Tongue (tissue), 2 donors: ENCODE data around the gene STAC2. TPM values are rescaled to one million over a fixed set of nuclear protein-coding genes. Genes with fewer than 3 reads are reported as not detected.

ENCODE experiments used
- DNase-seq: peaks from one replicate; pipeline ENCODE4 v3.0.0-alpha.2; 2015
- total RNA-seq: library from RNA; depleted of rRNA; stranded (reverse); fragments of >200 nt; gene quantifications from one replicate; pipeline ENCODE4 v1.2.3, GENCODE V29; 2014

STAC2 gene
- total RNA-seq, 1 donor from 2014 or later = 0.41 TPM

DNA sequence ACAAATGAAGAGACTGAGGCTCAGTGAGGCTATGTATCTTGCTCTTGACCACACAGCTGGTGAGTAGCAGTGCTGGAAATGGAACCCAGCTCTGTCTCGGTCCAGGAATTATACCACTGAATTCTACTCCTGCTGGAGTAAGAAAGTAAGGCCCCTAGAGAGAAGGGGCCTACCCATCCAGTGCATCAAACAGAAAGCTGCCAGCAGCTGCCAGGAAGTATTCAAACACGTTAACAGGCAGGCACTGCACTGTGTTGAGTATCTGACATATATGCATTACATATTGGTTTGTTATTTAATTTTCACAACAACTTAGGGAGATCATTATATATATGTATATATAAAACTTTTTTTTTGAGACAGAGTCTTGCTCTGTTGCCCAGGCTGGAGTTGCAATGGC lies 63.8 kb downstream of the STAC2 start:
- no peak for DNase-seq

Other genes starting within 250 kb of the STAC2 start
- 13.1 TPM for gene PLXDC1, start 74.3 kb downstream of the STAC2 start, total RNA-seq
- not detected for gene ARL5C, start 59.8 kb downstream of the STAC2 start, total RNA-seq
- gene CACNB1, start 28.3 kb downstream of the STAC2 start, total RNA-seq = 147 TPM
- 1,626 TPM for gene RPL19, start 25.7 kb downstream of the STAC2 start, total RNA-seq
- gene FBXL20, start 175.7 kb upstream of the STAC2 start, total RNA-seq = 17.6 TPM
- gene MED1, start 225.3 kb upstream of the STAC2 start, total RNA-seq = 20.6 TPM
- 28.2 TPM for gene CDK12, start 235.5 kb upstream of the STAC2 start, total RNA-seq